NB4 (cell line): ENCODE measurements around the gene TSEN2.
"Not testable (repeated sequence)": the region's sequence is repeated elsewhere in the genome, so short reads cannot be mapped to it uniquely, and the experiment has no call there.

Source experiments
- MAX ChIP-seq: IDR thresholded peaks from 2 replicates; pipeline ENCODE4 v1.6.1; 2011; ENCODE audit warnings: low read depth, low read length
- POLR2A ChIP-seq: IDR thresholded peaks from 2 replicates; pipeline ENCODE4 v1.6.1; 2011; ENCODE audit warnings: mild to moderate bottlenecking; ENCODE audit not compliant: insufficient read length; ENCODE audit errors: extremely low read depth

DNA sequence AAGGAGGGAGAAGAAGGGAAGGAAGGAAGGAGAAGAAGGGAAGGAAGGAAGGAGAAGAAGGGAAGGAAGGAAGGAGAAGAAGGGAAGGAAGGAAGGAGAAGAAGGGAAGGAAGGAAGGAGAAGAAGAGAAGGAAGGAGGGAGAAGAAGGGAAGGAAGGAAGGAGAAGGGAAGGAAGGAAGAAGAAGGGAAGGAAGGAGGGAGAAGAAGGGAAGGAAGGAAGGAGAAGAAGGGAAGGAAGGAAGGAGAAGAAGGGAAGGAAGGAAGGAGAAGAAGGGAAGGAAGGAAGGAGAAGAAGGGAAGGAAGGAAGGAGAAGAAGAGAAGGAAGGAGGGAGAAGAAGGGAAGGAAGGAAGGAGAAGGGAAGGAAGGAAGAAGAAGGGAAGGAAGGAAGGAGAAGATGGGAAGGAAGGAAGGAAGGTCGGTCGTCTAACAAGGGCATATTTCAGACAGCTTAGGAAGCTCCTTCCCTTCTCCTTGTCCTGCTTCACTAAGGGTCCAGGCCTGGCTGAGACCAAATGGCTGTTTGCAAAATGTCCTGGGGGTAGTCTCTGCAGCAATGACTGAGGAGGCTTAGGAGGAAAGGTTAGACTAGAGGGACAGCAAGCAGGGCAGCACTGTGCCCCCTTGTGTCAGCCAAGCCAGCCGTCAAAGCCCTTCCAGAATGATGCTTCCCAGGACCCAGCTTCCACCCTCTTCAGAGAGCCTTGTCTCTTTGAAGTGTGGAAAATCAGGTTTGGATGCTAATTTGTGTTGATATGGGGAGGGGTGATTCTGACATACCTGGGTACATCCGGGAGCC lies 35.7 kb upstream of the TSEN2 start:
- not testable (repeated sequence) for TF ChIP-seq POLR2A, MAX
